Glomerular visceral epithelial cell (primary cell): ENCODE results near the gene ITGB5.
A peak's percentile ranks its signal among the peaks of the same experiment; 100 is the strongest.
"Not testable (repeated sequence)": the region's sequence is repeated elsewhere in the genome, so short reads cannot be mapped to it uniquely, and the experiment has no call there.

Experiments used
- DNase-seq: peaks from one replicate; pipeline ENCODE4 v3.0.0-alpha.2; 2016; ENCODE audit errors: extremely low spot score

ITGB5 gene

GRCh38 chr3:124834723-124835718 lies 52.1 kb downstream of the ITGB5 start:
- DNase-seq, result peak; percentile 91

GRCh38 chr3:124833710-124834332 lies 53.3 kb downstream of the ITGB5 start:
- DNase-seq, result peak; percentile 60

DNA sequence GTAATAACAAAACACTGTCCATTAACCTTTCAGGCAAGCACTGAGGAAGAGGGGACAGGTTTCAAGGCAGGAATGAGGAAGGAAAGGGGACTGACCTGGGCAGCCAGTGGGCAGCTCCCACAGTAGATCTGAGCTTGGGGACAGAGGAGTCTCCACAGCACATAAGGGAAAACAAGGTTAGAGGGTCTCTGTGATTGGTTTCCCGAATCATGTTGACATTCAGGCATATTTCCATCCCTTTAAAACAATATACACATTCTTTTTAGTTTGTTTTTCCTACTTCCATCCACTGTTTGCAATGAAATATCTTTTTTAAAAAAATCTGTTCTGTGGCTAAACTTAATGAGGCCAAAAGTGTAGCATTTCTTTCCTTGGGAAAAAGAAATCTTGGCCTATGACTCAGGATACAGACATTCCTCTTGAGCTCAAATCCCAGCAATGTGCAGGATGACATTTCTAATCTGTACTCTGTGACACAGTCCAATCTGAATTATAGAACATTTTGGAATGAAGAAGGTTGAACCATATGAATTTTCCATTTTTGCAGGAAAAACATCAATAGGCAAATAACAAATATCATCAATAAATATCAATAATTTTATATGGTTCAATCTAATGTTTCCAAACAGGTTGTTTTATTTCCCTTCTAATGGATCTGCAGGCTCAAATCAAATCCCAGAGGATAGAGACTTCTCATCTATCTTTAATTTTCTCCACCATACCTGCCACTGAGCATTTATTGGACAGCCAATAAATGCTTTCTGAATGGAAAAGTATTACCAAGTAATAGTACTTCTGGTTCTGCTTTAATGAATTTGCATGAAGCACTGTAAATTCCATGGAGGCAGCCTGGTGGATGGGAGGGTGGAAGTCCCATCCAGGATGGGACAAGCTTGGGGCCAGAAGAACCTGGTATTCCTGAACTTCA lies 54.1 kb downstream of the ITGB5 start:
- peak; percentile 68 for DNase-seq

GRCh38 chr3:124831628-124832199 lies 55.5 kb downstream of the ITGB5 start:
- DNase-seq, result no peak

DNA sequence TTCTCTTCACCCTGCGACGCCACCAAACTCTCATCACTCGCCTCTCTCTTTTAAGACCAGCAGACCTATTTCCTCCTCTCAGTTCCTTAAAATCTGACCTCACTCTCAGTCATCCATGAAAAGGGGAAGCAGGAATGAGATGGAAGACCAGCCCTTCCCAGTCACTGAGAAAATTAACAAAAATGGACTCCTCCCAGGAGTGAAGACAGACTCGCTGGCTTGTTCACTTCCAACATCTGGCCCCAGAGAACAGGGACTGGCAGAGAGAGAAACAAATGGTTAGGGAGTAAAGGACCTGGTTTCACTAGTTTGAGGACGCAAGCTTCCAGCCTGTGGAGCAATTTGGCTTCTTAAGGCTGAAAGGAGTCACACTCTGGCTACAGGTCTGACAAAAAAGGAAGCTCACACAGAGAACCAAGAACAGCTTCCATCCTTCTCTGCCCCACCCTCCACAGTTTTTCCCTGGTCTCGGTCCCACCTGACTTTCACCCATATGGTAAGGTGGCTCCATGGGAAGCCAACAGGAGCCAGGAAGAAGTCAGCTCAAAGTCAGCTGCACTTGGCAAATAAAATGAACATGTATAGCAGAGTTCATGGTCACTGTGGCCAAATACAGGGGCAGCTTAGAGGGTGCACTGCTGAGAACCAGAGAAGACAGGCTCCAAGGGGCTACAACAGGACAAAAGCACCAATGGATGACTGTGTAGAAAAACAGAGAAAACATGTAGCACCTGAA lies 57.2 kb downstream of the ITGB5 start:
- DNase-seq, result no peak

GRCh38 chr3:124829178-124829818 lies 57.9 kb downstream of the ITGB5 start:
- DNase-seq, result no peak

DNA sequence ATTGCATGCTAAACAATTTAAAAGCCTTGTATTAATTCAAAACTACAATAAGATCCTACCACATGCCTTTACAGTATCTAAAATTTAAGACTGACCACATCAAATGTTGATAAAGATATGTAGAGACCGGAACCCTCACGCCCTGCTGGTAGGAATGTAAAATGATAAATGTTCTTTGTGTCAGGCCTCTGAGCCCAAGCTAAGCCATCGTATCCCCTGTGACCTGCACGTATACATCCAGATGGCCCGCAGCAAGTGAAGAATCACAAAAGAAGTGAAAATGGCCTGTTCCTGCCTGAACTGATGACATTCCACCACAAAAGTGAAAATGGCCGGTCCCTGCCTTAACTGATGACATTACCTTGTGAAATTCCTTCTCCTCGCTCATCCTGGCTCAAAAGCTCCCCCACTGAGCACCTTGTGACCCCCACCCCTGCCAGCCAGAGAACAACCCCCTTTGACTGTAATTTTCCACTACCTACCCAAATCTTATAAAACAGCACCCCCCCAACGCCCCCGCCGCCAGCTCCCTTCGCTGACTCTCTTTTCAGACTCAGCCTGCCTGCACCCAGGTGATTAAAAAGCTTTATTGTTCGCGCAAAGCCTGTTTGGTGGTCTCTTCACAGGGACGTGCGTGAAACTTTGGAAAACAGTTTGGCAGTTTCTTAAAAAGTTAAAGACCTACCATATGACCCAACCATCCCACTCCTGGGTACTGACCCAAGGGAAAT lies 59.5 kb downstream of the ITGB5 start:
- not testable (repeated sequence) for DNase-seq

DNA sequence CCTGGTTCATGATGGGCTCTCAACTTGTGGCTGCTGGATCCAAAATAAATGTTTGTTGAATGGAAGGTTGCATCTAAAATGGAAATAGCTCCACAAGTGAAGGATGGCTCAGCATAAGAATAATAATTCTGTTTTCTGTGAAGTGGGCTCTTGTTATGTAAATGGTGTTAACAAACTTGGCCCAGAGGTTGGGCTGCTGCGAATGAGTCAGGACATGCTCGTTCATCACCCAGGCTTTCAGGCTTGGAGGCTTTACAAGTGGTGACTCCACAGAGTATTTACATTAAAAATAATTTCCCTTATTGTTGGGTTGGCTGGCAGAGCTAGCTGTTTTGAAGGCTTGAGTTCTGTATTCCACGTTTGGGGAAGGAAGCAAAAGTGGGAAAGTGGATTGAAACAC lies 60.5 kb downstream of the ITGB5 start:
- peak; percentile 39 for DNase-seq

- DNase-seq, result no peak
These were observed 62.8 kb downstream of the ITGB5 start for GRCh38 chr3:124824286-124824915.

GRCh38 chr3:124823648-124824047 lies 63.5 kb downstream of the ITGB5 start:
- no peak for DNase-seq

DNA sequence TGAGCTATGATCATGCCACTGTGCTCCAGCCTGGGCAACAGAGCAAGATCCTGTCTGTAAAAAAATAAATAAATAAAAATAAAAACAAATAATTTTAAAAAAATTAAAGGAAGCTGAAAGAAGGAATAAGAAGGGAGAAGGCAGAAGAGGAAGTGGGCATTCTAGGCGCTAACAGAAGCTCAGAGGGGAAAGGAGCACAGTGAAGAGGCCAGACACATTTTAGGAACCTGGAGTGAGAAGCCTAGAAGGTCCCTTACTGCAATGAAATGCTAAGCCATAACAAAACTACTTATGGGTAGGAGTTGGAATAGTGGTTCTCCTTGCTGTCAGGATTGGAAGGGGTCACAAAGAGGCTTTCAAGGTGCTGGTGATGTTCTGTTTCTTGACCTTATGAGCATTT lies 64.0 kb downstream of the ITGB5 start:
- no peak for DNase-seq

DNA sequence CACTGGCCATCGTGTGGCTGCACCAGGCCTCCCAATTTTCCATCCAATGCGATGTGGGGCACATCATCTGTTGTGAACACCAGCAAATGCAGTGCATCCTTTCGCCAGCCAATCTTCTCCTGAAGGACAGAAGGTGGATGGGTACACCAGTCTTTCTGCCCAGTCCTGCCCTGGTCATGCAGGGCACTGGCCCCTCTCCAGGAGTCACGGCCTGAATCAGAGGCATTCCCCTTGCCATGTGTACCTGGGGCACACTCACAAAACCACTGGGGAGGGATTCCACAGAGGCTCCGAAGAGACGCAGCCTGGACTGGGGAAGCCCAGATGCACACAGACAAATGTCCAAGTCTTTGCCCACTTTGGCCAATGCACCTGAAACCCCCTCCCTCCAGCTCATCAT lies 65.8 kb downstream of the ITGB5 start:
- no peak for DNase-seq

DNA sequence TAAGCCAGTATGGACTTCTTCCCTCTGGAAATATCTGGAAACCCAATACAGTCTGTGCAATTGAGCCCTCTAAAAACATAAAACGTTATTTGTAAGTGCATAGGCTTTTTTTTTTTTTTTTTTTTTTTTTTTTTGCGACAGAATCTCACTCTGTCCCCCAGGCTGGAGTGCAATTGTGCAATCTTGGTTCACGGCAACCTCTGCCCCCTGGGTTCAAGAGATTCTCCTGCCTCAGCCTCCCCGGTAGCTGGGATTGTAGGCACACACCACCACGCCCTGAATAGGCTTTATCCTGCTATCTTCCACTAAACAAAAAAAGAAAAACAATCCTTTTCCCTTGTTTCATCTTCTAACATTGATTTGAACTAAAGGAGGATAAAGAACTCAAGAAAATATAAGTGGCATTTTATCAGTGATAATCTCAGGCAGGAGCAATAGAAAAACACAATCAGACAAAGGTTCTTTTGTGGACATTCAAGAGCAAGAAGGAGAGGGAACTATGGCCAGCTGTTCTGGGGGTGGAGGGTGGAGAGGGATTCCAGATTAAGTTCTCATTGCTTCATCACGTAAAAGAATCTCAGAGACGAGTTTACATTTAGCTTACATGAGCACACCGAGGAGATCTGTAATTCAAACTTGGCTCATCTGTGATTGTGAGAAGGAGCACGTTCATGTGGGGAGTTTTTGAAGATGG lies 68.6 kb downstream of the ITGB5 start:
- DNase-seq, result no peak

- no peak for DNase-seq
These were observed 70.1 kb downstream of the ITGB5 start for GRCh38 chr3:124817079-124817478.

- DNase-seq, result no peak
These were observed 71.0 kb downstream of the ITGB5 start for GRCh38 chr3:124816206-124816605.

DNA sequence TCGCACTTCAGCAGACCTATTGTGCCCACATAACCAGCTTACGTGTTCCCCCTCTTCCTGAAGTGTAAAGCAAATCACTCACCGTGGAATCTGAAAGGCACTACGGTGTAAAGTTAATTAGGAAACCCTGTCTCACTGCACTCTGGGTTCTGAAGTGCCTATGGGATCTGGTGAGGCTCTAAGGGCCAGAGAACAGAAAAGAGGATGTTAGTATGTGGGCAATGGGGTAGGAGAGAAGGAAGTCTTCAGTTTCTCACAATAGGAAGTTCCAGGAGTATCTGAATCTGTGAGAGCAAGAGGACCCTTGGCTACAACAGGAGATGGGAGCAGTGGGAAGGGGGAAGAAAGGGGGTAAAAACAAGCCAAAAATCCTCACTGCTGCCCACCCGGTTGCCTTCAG lies 71.4 kb downstream of the ITGB5 start:
- DNase-seq, result no peak

GRCh38 chr3:124814620-124815421 lies 72.3 kb downstream of the ITGB5 start:
- no peak for DNase-seq

GRCh38 chr3:124813541-124813940 lies 73.6 kb downstream of the ITGB5 start:
- DNase-seq, result no peak
